Measurements from ENCODE around the gene IFI27L1.

IFI27L1 gene, protein sequence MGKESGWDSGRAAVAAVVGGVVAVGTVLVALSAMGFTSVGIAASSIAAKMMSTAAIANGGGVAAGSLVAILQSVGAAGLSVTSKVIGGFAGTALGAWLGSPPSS

DNA sequence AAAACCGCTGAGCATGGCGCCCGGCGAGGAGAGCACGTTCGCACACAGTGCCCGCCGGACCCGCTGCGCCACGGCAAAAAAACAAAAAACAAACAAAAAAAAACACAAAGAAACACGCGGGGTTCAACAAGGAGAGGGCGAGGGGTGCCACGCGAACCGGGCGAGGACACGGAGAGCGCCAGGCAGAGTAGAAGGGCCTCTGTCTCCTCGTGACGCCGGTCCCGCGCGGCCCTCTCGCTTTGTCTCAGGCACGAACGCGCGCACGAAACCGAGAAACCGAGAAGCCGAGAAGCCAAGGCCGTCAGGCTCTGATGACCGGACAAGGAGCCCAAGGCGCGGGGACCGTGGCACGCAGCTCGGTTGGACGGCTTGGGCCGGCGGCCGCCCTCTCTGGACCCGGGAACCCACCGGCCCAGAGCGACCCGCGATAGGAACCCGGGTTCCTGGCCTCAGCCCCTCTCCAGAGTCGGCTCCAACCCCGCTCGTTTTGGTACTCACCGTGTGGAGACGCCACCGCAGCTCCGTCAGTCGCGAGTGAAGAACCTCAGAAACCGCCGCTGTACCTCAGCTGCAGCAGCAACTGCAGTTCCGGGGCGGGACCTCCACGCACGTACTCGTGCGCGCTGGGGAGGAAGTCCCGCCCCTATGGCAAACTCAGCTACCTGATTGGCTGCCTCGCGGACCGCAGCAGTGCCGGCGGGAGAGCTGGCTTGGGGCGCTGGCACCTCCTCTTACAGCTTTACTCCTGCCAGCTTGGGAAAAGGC lies at the start of gene IFI27L1, which contains the start of gene DDX24:
TSS of gene IFI27L1 (plus strand) at position 690 of the 765 bp plus-strand sequence. CDS start 15,628 bp downstream, outside the sequence.
TSS of gene DDX24 (minus strand) at position 582 of the 765 bp plus-strand sequence. CDS start 1,460 bp downstream, outside the sequence.
- peak; percentile 81 to 93 for DNase-seq

DNA sequence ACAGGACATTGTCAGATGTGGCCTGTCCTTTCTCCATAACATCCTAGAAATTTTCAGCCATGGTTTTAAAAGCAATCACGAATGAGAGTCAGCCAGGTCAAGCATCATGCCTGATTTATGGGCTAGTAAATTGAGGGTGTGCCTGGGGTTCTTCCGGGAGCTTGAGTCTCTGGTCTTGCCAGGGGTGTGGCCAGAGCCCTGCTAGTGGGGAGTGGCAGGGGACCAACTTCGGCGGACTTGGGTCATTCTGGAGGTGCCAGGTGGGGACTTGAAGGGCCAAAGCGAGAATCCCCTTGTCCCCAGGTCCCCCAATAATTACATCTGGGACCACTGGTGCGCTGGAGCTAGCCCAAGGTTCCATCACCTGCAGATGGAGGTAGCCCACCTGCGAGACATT lies 49.2 kb upstream of the IFI27L1 start:
- no peak for DNase-seq

DNA sequence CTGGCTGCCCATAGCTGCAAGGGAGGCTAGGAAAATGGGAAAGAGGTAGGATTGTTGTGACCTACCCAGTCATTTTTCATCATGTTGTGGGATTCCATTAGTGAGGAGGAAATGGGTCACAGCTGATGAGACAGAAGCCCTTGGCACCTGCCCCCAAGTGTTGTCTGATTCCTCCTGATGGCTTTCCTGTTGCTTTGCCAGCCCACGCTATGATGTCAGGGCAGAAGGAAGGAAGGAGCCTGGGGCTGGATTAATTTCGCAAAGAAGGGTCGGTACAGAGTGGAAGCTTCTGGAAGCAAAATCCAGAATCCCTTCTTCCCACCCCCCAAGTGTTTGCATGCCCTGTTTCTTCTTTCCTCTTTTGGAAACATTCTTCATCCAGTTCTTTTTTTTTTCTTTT lies 46.2 kb upstream of the IFI27L1 start:
- DNase-seq: no peak

DNA sequence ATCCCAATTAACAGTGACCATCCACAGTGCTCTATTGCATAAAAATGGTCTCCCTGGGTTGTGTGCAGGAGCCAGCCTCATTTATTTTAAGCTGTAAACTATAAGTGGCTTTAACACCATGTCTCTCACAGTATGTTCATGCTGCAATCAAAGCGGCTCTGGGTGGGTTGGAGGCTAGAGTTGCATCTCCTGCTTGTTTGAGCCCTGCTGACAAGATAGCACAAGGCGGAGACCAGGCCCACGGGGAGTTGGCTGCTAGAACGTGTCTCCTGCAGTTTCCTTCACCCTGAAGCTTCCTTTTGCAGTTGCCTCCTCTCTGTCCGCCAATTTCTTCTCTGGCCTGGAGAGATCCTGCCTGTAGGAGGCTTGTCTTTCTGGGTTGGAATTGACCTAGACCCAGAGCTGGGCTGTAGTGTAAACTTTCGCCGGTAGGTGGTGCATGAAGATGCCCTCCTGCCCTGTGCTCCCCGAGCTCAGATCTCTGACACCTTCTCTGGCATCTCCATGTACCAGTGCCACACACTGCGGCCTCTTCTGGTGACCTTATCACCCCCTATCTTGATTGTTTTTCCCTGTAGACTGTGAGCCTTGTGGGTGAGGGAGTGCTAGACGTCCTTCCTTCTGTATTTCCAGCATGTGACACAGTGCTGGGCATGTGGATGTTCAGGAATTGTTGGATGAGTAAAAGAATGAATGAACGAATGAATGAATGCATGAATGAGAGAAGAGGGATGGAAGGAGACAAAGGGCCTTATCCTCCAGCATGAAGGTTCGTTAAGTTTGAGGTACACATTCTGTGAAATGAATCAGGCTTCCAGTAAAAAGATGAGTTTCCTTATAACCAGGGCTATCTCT lies 44.6 kb upstream of the IFI27L1 start:
- DNase-seq: peak; percentile 39 to 56

DNA sequence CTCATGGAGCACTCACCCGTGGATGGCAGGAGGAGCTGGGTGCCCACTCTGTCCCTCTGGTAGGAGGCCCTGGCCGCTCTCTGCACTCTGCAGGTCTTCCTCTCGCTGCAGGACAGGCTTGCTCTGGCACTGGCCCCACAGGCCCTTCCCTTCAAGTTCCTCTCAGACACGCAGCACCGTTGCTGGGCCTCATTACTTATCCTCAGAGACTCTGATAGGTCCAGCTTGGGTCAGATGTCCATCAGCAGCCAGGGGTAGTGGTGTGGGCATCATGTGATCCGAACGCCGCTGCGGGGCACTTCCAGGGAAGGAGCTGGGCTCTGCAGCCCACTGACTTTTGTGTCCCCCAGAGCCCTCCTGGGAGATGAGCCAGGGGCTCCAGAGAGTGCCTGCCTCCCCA lies 43.2 kb upstream of the IFI27L1 start:
- no peak for DNase-seq

DNA sequence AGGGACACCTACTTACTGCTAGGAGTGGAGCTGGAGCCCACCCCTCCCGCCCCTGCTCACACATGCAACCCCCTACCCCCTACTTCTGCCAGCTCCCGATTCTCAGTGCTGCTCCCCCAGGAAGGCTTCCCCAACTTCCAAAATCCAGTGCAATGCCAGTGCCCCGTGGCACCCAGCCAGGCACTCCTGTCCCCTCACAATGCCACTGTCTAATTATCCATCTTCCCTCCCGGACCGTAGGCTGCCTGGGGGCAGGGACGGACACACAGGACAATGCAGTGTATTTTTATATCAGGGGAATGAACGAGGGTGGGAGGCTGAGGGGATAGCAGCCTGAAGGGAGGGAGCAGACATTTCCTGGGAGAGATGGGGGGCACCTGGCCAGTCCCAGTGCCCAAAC lies 42.6 kb upstream of the IFI27L1 start:
- DNase-seq: no peak

DNA sequence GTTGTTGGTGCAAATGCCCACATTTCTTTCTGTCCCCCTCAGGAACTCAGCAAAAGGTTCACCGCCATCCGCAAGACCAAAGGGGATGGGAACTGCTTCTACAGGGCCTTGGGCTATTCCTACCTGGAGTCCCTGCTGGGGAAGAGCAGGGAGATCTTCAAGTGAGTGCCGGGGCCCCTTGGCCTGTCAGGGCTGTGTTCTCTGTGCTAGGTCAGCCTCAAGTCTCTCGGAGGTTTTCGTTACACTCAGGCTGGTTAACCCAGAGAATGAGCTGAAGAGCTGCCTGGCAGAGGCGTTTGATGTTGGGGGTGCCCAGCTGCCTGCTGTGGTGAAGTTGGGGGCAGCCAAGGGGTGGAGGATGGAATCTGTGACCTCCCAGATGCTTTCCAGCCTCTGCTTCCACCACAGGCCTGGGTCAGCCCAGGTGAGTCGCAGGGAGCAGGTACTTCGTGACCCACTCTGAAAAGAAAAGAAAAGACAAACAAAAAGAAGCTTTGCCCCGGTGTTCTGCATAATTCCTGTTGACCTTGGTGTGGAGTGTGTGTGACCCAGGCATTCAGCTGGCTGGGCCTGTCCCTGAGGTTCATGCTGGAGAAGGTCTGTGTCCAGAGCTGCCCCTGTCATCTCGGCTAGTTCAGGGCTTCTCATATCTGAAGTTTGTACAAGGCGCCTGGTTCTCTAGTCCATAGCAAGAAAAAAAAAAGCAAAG lies 42.0 kb upstream of the IFI27L1 start:
- no peak for DNase-seq

DNA sequence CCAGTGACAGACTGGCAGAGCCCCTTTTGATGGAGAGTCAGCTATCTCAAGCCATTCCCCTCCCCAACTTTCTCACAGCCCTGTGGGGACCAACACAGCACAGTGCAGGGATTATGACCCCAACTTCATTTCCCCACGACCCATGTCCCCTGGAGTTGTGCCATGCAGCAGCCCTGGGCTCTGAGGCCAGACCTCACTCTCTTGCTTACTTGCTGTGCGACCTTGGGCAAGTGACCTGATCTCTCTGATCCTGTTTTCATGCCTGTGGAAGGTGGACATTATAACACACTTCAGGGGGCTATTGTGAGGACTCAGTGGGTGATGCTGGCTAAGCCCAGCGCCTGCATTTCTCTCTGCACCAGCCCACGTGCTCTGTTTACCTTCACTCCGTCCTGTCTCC lies 40.9 kb upstream of the IFI27L1 start:
- no peak for DNase-seq

DNA sequence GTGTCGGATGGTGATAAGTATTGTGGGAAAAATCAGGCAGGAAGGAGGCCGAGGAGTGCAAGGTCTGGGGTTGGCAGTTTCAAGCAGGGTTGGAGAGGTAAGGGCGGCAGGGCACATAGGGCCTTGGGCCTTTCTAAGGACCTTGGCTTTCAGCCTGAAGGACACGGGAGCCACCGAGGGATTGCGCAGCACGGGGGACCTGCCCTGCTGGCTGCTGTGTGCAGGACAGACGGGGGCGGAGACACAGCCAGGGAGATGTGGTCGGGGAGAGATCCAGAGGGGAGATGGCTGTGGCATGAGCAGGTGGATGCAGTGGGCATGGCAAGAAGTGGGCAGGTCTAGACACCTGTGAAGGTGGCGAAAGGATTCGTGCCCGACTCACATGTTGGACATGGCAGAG lies 40.3 kb upstream of the IFI27L1 start:
- DNase-seq: no peak

DNA sequence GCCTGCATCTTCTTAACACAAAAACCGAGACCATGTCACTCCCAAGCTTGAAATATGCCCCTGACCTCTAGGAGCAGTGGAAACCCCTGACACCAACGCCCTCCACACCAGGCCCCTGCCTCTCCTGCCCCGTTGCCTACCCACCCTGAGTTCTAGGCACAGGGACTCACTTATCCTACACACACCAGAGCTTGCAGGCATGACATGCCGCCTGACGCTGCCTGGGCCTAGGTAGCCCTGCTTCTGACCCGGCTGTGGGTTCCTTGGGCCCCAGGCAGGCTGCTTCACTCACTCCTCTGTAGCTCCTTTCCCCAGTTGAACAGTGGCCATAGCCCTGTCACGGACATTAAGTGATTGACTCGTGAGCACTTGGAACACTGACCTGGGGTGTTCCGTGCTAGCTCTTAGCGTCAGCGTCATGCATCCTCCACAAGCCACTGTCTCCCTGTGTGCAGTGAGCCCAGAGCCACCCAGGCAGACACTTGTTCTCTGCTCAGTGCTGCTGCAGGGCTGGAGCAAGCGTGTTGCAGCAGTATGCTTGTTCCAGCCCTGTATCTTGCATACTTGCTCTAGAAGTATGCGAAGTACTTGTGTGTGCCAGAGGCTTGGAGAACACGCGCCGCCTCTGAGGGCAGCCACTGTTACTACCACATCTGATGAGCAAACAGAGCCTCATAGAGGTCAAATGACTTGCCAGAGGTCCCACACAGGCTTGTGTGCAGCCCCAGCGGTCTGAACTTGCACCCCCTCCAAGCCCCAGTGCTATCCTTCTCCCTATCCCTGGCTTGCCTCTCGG lies 39.4 kb upstream of the IFI27L1 start:
- DNase-seq: no peak

DNA sequence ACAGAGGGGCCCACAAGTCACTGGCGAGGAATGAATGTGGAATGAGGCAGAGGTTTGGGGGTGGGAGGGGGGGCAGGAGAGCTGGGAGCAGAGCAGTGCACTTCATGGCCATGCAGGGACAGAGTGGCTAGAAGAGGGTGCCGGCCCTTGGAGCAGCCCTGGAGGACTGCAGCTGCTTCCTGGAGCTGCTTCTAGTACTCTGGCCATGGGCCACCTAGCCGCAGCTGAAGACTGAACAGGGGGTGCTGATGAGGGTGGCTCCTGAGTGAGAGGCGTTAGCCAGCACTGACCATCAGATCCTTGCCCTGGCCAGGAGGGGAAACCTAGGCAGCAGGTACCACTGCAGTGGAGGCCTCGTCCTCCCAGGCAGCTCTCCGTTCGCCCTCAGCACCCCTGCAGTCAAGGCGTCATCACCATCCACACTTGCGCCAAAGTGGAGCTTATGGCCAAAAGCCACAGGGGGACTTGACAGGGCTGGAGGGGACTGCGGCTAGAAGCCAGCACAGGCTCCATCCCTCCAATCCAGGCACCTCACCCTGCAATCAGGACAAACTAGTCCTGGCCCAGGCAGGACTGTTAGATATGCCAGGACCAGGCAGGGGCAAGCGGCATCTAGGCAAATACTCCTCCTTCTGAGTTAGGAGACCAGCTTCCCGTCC lies 38.5 kb upstream of the IFI27L1 start:
- no peak for DNase-seq

DNA sequence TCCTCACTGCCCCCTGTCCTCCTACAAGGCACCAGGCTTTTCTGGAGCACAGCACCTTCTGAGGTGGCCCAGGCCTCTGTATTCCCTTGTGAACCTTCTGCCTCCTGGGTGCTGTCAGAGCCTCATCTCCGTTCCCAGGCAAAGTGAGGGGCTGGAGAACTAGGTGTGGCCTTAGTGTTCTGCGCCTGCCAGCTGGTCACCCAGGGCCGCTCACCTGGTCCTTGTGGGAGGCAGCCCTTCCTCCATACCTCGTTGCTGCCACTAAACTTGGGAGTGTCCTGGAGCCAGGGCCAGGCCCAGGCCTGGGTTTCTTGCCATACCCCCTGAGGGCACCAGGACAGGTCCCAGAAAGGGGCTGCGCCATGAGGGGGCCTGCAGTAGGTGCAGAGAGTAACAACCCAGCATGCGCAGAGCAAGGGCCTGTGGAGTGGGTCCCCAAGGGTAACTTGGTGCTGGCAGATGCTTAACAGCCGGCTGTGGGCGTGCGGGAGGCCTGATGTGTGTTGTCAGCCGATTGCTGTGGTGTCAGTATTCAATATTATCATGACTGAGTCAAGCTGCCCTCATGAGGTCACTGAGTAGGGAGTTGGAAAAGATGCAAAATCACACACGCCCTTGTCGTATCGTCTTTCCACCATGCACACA lies 37.9 kb upstream of the IFI27L1 start:
- no peak for DNase-seq

DNA sequence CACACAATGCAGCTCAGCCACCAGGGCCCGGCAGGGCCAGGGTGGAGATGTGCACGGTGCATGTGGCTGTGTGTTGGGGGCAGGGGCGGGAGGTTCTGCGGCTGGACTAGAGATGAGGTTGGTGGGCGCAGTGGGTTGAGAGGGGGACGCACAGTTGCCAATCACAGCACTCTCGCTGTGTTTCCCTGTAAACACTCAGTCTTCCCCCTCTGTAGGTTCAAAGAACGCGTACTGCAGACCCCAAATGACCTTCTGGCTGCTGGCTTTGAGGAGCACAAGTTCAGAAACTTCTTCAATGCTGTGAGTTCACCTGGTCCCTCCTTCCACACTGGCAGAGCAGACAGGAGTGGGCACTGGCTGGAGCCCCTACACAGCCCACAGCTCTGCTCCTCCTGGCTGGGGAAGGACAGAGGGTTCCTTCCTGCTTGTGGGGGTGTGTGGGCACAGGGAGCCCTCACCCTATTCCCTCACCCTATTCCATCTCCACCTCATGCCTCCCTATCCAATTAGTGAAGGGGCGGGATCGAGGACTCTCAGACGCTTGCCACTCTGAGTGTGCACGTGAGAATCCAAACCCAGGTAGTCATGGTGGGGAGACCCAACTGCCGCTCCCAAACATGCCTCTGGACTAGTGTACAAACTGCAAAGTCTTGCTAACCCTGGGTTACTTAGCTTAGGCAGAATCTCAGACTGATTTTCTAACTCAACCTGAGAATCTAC lies 37.2 kb upstream of the IFI27L1 start:
- DNase-seq: no peak

DNA sequence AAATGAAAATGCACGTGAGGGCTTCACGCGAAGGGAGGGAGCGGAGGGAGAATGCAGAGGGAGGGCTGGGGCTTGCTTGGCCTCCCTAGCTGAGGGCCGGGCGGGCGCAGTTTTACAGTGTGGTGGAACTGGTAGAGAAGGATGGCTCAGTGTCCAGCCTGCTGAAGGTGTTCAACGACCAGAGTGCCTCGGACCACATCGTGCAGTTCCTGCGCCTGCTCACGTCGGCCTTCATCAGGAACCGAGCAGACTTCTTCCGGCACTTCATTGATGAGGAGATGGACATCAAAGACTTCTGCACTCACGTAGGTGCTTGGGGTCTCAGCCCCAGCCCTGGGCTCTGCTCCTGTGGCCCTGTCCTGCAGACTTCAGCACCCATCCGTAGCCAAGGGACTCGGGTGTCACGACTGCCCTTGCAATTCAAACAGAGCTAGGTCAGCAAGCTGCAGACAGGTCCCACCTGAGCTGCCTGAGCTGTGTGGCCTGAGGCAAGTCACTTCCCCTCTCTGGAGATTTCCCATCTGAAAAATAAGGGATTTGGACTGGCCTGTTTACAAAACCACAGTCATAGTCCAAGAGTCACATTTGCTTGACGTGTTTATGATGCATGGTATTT lies 36.5 kb upstream of the IFI27L1 start:
- DNase-seq: no peak

DNA sequence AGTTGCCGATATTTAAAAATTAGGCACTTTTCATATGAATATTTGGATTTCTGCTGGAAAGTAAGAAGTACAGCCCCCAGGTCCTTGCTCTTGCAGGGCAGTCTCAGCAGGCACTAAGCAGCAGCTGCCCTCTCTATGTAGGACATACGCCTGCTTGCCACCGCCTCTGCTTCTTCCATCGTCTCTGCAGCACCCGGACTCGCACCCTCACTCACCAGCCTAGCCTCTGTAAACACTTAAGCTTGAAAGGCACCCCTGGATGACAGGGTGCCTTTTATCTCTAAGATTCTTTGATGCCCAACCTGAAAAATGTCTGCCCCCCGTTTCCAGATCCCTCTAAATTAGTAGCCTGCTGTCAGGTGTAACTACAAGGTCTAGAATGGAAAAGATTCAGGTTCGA lies 36.0 kb upstream of the IFI27L1 start:
- DNase-seq: no peak

DNA sequence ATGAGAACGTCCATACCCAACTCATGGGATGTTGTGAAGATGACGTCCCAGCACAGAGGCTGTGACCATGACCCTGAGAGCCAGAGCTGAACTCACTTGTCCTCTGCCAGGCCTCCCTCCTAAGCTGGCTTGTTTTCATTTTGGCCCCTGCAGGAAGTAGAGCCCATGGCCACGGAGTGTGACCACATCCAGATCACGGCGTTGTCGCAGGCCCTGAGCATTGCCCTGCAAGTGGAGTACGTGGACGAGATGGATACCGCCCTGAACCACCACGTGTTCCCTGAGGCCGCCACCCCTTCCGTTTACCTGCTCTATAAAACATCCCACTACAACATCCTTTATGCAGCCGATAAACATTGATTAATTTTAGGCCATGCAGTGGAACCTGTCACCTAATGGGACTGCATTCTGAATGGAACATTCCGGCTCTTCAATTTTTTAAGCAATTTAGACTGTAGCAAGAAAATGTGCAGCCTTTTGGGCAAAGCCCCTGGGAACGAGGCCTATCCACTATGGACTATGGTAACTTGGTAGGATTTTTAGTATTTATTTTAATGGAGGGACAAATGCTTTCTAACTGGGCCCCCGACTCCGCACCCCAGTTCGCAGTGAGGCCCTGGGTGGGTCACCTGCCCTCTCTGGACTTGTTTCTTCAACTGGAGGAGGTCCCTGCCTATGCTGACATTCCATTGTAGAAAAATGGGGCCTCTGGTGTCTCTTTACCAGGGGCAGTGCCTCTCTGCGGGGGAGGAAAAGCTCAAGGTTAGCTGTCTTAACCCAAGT lies 35.4 kb upstream of the IFI27L1 start:
- no peak for DNase-seq

DNA sequence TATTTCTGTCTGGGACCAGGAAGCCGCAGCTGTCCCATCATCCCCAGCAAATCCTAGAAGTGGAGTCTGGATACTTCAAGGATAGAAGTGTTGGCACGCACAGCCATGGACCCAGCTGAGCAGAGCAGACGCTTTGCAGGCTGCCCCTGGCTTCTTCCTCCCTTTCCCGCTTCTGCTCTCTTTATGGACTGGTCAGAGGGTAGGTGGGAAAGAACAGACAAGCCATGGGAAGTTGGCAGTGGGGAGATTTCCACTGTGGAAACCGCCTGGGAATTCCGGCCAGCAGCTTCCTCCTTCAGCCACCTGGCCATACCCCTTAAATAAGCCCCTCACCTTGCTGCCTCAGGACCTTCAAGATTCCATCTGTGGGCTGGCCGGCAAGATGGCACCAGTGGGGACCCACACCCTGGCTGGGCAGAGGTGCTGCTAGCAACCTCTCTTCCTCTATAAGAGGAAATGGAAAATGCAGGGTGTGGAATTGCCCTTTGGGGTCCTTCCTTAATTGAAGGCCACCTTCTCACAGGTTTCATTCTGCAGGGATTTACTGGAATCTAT lies 34.3 kb upstream of the IFI27L1 start:
- DNase-seq: no peak

DNA sequence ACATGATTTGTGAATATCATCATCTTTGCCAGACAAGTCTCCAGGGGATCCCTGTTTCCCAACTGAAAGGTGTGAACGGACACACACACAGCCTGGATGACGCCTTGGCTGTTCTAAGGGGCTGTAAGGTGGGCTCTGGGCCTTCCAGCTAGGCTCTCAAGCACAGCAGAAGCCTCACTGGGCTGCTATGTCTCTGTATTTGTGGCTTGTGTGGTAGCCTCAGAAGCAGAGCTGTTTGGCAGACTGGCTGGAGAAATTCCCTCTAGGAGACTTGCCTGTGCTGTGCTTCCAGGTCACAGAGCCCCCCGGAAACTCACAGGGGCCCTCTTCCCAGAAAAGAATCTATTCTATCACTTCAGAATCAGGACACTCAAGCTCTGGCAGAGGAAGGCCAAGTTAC lies 33.5 kb upstream of the IFI27L1 start:
- DNase-seq: no peak

All from SHP77 (cell line).